WTC11 (cell line): Measurements from ENCODE around the gene NLRP1. TPM values are rescaled to one million over a fixed set of nuclear protein-coding genes. Genes with fewer than 3 reads are reported as not detected.

ENCODE experiments used
- ATAC-seq: fragments of 200-7000 bp; cut with Tn5 transposase; 2 replicates; pipeline ENCODE4 v1.10.0; 2021; ENCODE audit warnings: mild to moderate bottlenecking, moderate library complexity
- CTCF ChIA-PET: fragments of 300-600 bp; sonication (Branson Sonifier 250); formaldehyde crosslinking; loops from one replicate; lab custom pipeline; 2021; ENCODE audit warnings: antibody characterized with exemption; lab: Charles Lee
- POLR2A ChIA-PET: fragments of 350-600 bp; sonication (Branson Sonifier 250); formaldehyde crosslinking; loops from one replicate; lab custom pipeline; 2021; ENCODE audit warnings: antibody characterized with exemption; lab: Charles Lee
- DNase-seq: peaks from one replicate; pipeline ENCODE4 v3.0.0; 2021; ENCODE audit warnings: low spot score
- H3K27ac Mint-ChIP-seq: 2 replicates; pipeline ENCODE4 v1.8.0; 2021; ENCODE audit warnings: mixed read lengths
- H3K27me3 Mint-ChIP-seq: 2 replicates; pipeline ENCODE4 v1.8.0; 2021; ENCODE audit warnings: low read depth, mild to moderate bottlenecking, moderate library complexity, mixed read lengths
- H3K36me3 Mint-ChIP-seq: 2 replicates; pipeline ENCODE4 v1.8.0; 2021; ENCODE audit warnings: mixed read lengths
- H3K4me1 Mint-ChIP-seq: 2 replicates; pipeline ENCODE4 v1.8.0; 2022; ENCODE audit warnings: mixed read lengths
- H3K4me3 Mint-ChIP-seq: 2 replicates; pipeline ENCODE4 v1.8.0; 2021; ENCODE audit warnings: mild to moderate bottlenecking, moderate library complexity, mixed read lengths
- H3K9me3 Mint-ChIP-seq: 2 replicates; pipeline ENCODE4 v1.8.0; 2021; ENCODE audit warnings: mixed read lengths
- AR ChIP-seq: fragments of 250-450 bp; sonication (Bioruptor Pico); IDR thresholded peaks from 2 replicates; pipeline ENCODE4 v1.9.0; 2021; ENCODE audit warnings: mild to moderate bottlenecking
- E2F4 ChIP-seq: sonication (generic); formaldehyde crosslinking; IDR thresholded peaks from 2 replicates; pipeline ENCODE4 v1.8.1; 2022; ENCODE audit warnings: low read depth, mild to moderate bottlenecking, moderate library complexity, missing genetic modification reagents, borderline replicate concordance
- EMX1 ChIP-seq: fragments of 250-450 bp; sonication (Bioruptor Pico); IDR thresholded peaks from 2 replicates; pipeline ENCODE4 v1.8.0; 2021; ENCODE audit warnings: mild to moderate bottlenecking
- FOXP1 ChIP-seq: sonication (generic); formaldehyde crosslinking; IDR thresholded peaks from 2 replicates; pipeline ENCODE4 v1.8.0; 2022; ENCODE audit warnings: missing genetic modification reagents, mild to moderate bottlenecking, moderate library complexity, borderline replicate concordance
- JUN ChIP-seq: sonication (generic); formaldehyde crosslinking; IDR thresholded peaks from 2 replicates; pipeline ENCODE4 v1.8.0; 2023; ENCODE audit warnings: mild to moderate bottlenecking, missing genetic modification reagents
- MXD4 ChIP-seq: fragments of 250-450 bp; sonication (Bioruptor Pico); IDR thresholded peaks from 2 replicates; pipeline ENCODE4 v1.8.0; 2021; ENCODE audit warnings: mild to moderate bottlenecking, moderate library complexity, borderline replicate concordance
- MYBL2 ChIP-seq: sonication (generic); formaldehyde crosslinking; IDR thresholded peaks from 2 replicates; pipeline ENCODE4 v1.8.1; 2023; ENCODE audit warnings: mild to moderate bottlenecking, moderate library complexity, missing genetic modification reagents
- NFE2L1 ChIP-seq: sonication (generic); formaldehyde crosslinking; IDR thresholded peaks from 2 replicates; pipeline ENCODE4 v1.8.1; 2023; ENCODE audit warnings: missing genetic modification reagents
- PRRX2 ChIP-seq: fragments of 250-450 bp; sonication (Bioruptor Pico); IDR thresholded peaks from 2 replicates; pipeline ENCODE4 v1.8.0; 2021; ENCODE audit warnings: mild to moderate bottlenecking
- RORB ChIP-seq: fragments of 250-450 bp; sonication (Bioruptor Pico); IDR thresholded peaks from 2 replicates; pipeline ENCODE4 v1.9.0; 2021; ENCODE audit warnings: mild to moderate bottlenecking
- SMAD4 ChIP-seq: sonication (generic); formaldehyde crosslinking; IDR thresholded peaks from 2 replicates; pipeline ENCODE4 v1.8.0; 2022; ENCODE audit warnings: mild to moderate bottlenecking, missing genetic modification reagents
- SP1 ChIP-seq: sonication (generic); formaldehyde crosslinking; conservative IDR thresholded peaks from 2 replicates; pipeline ENCODE4 v1.8.1; 2022; ENCODE audit warnings: missing genetic modification reagents
- TCF7 ChIP-seq: sonication (generic); formaldehyde crosslinking; IDR thresholded peaks from 2 replicates; pipeline ENCODE4 v1.8.0; 2022; ENCODE audit warnings: mild to moderate bottlenecking, low read depth, missing genetic modification reagents, moderate library complexity
- TEAD4 ChIP-seq: sonication (generic); formaldehyde crosslinking; IDR thresholded peaks from 2 replicates; pipeline ENCODE4 v1.8.0; 2022; ENCODE audit warnings: mild to moderate bottlenecking, missing genetic modification reagents
- ZNF232 ChIP-seq: sonication (generic); formaldehyde crosslinking; IDR thresholded peaks from 2 replicates; pipeline ENCODE4 v1.8.0; 2022; ENCODE audit warnings: mild to moderate bottlenecking, missing genetic modification reagents
- ZNF263 ChIP-seq: sonication (generic); formaldehyde crosslinking; IDR thresholded peaks from 2 replicates; pipeline ENCODE4 v1.8.1; 2022; ENCODE audit warnings: low read depth, mild to moderate bottlenecking, moderate library complexity, missing genetic modification reagents
- ZNF416 ChIP-seq: fragments of 250-450 bp; sonication (Bioruptor Pico); IDR thresholded peaks from 2 replicates; pipeline ENCODE4 v1.9.0; 2021; ENCODE audit warnings: mild to moderate bottlenecking, inconsistent platforms
- ZNF425 ChIP-seq: fragments of 250-450 bp; sonication (Bioruptor Pico); conservative IDR thresholded peaks from 2 replicates; pipeline ENCODE4 v1.9.0; 2021; ENCODE audit warnings: mild to moderate bottlenecking
- ZNF671 ChIP-seq: fragments of 250-450 bp; sonication (Bioruptor Pico); IDR thresholded peaks from 2 replicates; pipeline ENCODE4 v1.8.0; 2021; ENCODE audit warnings: mild to moderate bottlenecking
- total RNA-seq: library from RNA; stranded (reverse); gene quantifications from 3 replicates; pipeline ENCODE4 v1.2.3, GENCODE V29; 2021
- TF ChIP-seq, protein P1 (sequence below): sonication (generic); formaldehyde crosslinking; IDR thresholded peaks from 2 replicates; pipeline ENCODE4 v1.8.0; 2023; ENCODE audit warnings: missing genetic modification reagents, mild to moderate bottlenecking, borderline replicate concordance
- TF ChIP-seq, protein P2 (sequence below): sonication (generic); formaldehyde crosslinking; IDR thresholded peaks from 2 replicates; pipeline ENCODE4 v1.8.1; 2022; ENCODE audit warnings: missing genetic modification reagents, borderline replicate concordance

Gene NLRP1
- total RNA-seq, 1 experiment from 2014 or later = 17.6 TPM

- TF ChIP-seq, protein P1, sequence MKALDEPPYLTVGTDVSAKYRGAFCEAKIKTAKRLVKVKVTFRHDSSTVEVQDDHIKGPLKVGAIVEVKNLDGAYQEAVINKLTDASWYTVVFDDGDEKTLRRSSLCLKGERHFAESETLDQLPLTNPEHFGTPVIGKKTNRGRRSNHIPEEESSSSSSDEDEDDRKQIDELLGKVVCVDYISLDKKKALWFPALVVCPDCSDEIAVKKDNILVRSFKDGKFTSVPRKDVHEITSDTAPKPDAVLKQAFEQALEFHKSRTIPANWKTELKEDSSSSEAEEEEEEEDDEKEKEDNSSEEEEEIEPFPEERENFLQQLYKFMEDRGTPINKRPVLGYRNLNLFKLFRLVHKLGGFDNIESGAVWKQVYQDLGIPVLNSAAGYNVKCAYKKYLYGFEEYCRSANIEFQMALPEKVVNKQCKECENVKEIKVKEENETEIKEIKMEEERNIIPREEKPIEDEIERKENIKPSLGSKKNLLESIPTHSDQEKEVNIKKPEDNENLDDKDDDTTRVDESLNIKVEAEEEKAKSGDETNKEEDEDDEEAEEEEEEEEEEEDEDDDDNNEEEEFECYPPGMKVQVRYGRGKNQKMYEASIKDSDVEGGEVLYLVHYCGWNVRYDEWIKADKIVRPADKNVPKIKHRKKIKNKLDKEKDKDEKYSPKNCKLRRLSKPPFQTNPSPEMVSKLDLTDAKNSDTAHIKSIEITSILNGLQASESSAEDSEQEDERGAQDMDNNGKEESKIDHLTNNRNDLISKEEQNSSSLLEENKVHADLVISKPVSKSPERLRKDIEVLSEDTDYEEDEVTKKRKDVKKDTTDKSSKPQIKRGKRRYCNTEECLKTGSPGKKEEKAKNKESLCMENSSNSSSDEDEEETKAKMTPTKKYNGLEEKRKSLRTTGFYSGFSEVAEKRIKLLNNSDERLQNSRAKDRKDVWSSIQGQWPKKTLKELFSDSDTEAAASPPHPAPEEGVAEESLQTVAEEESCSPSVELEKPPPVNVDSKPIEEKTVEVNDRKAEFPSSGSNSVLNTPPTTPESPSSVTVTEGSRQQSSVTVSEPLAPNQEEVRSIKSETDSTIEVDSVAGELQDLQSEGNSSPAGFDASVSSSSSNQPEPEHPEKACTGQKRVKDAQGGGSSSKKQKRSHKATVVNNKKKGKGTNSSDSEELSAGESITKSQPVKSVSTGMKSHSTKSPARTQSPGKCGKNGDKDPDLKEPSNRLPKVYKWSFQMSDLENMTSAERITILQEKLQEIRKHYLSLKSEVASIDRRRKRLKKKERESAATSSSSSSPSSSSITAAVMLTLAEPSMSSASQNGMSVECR (CRISPR knock-in tag) = no peak
- TF ChIP-seq AR (CRISPR knock-in tag) = no peak
- no peak for TF ChIP-seq ZNF416 (CRISPR knock-in tag)
Measured at GRCh38 chr17:5608399-5609112, 24.2 kb upstream of the NLRP1 start (continued).

GRCh38 chr17:5607946-5608345, 23.6 kb upstream of the NLRP1 start:
- H3K9me3 Mint-ChIP-seq = peaks cover 3% of the 10 kb centered on the region; the same call in 1 of the 2 replicates
- POLR2A ChIA-PET = no interaction called here
- no peak for TF ChIP-seq ZNF425 (CRISPR knock-in tag)
- TF ChIP-seq TEAD4 (CRISPR knock-in tag) = no peak
- no peak for TF ChIP-seq ZNF232 (CRISPR knock-in tag)
- TF ChIP-seq MXD4 (CRISPR knock-in tag) = no peak
- no peak for TF ChIP-seq PRRX2
- TF ChIP-seq, protein P2, sequence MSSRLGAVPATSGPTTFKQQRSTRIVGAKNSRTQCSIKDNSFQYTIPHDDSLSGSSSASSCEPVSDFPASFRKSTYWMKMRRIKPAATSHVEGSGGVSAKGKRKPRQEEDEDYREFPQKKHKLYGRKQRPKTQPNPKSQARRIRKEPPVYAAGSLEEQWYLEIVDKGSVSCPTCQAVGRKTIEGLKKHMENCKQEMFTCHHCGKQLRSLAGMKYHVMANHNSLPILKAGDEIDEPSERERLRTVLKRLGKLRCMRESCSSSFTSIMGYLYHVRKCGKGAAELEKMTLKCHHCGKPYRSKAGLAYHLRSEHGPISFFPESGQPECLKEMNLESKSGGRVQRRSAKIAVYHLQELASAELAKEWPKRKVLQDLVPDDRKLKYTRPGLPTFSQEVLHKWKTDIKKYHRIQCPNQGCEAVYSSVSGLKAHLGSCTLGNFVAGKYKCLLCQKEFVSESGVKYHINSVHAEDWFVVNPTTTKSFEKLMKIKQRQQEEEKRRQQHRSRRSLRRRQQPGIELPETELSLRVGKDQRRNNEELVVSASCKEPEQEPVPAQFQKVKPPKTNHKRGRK (CRISPR knock-in tag) = no peak
- no peak for TF ChIP-seq SP1 (CRISPR knock-in tag)
- no peak for TF ChIP-seq SMAD4 (CRISPR knock-in tag)
- no peak for TF ChIP-seq AR (CRISPR knock-in tag)
- no peak for TF ChIP-seq EMX1
- no peak for TF ChIP-seq ZNF416 (CRISPR knock-in tag)
- no peak for TF ChIP-seq ZNF263 (CRISPR knock-in tag)
- no peak for TF ChIP-seq TCF7 (CRISPR knock-in tag)
- TF ChIP-seq FOXP1 = no peak
- no peak for TF ChIP-seq E2F4
- no peak for TF ChIP-seq ZNF671 (CRISPR knock-in tag)
- no peak for TF ChIP-seq JUN
- TF ChIP-seq RORB (CRISPR knock-in tag) = no peak
- no peak for TF ChIP-seq NFE2L1 (CRISPR knock-in tag)
- TF ChIP-seq MYBL2 (CRISPR knock-in tag) = no peak
- no peaks in the 10 kb centered on the region for H3K4me1 Mint-ChIP-seq
- no peak overlapping the region for H3K27ac Mint-ChIP-seq
- H3K36me3 Mint-ChIP-seq = no peaks in the 10 kb centered on the region
- H3K4me3 Mint-ChIP-seq = no peak overlapping the region
- DNase-seq (no peak), ATAC-seq (no peak)
- CTCF ChIA-PET = no interaction called here
- no peaks in the 10 kb centered on the region; the same call in 1 of the 2 replicates for H3K27me3 Mint-ChIP-seq
